Measurements from ENCODE around the gene PIGS.
"Not testable (repeated sequence)": the region's sequence is repeated elsewhere in the genome, so short reads cannot be mapped to it uniquely, and the experiment has no call there.

Gene PIGS

DNA sequence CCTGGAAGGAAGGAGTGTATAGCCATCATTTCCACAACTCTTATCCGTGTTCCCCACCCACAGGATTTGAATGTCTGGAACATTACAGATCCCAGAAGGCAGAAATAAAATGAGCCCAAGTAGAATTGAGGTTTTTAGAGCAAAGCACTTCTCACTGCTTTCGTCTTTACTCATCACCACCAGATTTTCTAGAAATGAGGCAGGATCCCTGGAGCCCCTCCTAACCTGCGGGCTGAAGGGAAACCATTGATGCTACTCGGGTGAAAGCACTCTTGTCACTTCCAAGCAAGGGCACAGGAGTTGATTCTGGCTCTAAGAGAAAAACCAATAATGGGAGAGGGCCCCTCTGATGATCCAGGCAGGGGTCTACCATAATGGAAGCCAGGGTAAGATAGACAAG is 8.2 kb upstream of the PIGS start:
- H3K9me3 ChIP-seq (ENCODE audit: severe bottlenecking) = no peaks in the 10 kb centered on the region
- no peak overlapping the region for H3K4me3 ChIP-seq (ENCODE audit: severe bottlenecking)
- TF ChIP-seq CTCF (IDR thresholded peaks at IDR 0.05; ENCODE audit: poor library complexity, severe bottlenecking) = no peak
- DNase-seq (ENCODE audit: low spot score) (no peak), ATAC-seq (ENCODE audit: low read depth) (no peak)
- H3K27me3 ChIP-seq (ENCODE audit: insufficient read depth, poor library complexity, severe bottlenecking) = no peaks in the 10 kb centered on the region
- H3K27ac ChIP-seq (ENCODE audit: poor library complexity, severe bottlenecking) = no peak overlapping the region
- peaks cover 64% of the 10 kb centered on the region for H3K36me3 ChIP-seq (ENCODE audit: low read depth)
- H3K4me1 ChIP-seq (ENCODE audit: insufficient read depth, poor library complexity, severe bottlenecking) = peaks cover 4% of the 10 kb centered on the region

- TF ChIP-seq CTCF (IDR thresholded peaks at IDR 0.05; ENCODE audit: poor library complexity, severe bottlenecking) = no peak
- Histone ChIP-seq H3K36me3 (ENCODE audit: low read depth) (peaks cover 59% of the 10 kb centered on the region), H3K9me3 (ENCODE audit: severe bottlenecking) (no peaks in the 10 kb centered on the region), H3K4me3 (ENCODE audit: severe bottlenecking) (no peak overlapping the region), H3K27ac (ENCODE audit: poor library complexity, severe bottlenecking) (no peak overlapping the region), H3K4me1 (ENCODE audit: insufficient read depth, poor library complexity, severe bottlenecking) (peaks cover 4% of the 10 kb centered on the region), H3K27me3 (ENCODE audit: insufficient read depth, poor library complexity, severe bottlenecking) (no peaks in the 10 kb centered on the region)
- ATAC-seq (ENCODE audit: low read depth) (no peak), DNase-seq (ENCODE audit: low spot score) (no peak)
Observed at GRCh38 chr17:28578246-28579195, 7.2 kb upstream of the PIGS start.

- H3K27ac ChIP-seq (ENCODE audit: poor library complexity, severe bottlenecking) = peak overlapping the region; percentile 49
- peaks cover 48% of the 10 kb centered on the region for H3K36me3 ChIP-seq (ENCODE audit: low read depth)
- no peak overlapping the region for H3K4me3 ChIP-seq (ENCODE audit: severe bottlenecking)
- DNase-seq (ENCODE audit: low spot score) (no peak), ATAC-seq (ENCODE audit: low read depth) (no peak)
- no peaks in the 10 kb centered on the region for H3K27me3 ChIP-seq (ENCODE audit: insufficient read depth, poor library complexity, severe bottlenecking)
- H3K4me1 ChIP-seq (ENCODE audit: insufficient read depth, poor library complexity, severe bottlenecking) = peaks cover 4% of the 10 kb centered on the region
- H3K9me3 ChIP-seq (ENCODE audit: severe bottlenecking) = no peaks in the 10 kb centered on the region
- no peak for TF ChIP-seq CTCF (IDR thresholded peaks at IDR 0.05; ENCODE audit: poor library complexity, severe bottlenecking)
Observed at GRCh38 chr17:28577466-28577824, 6.1 kb upstream of the PIGS start.

DNA sequence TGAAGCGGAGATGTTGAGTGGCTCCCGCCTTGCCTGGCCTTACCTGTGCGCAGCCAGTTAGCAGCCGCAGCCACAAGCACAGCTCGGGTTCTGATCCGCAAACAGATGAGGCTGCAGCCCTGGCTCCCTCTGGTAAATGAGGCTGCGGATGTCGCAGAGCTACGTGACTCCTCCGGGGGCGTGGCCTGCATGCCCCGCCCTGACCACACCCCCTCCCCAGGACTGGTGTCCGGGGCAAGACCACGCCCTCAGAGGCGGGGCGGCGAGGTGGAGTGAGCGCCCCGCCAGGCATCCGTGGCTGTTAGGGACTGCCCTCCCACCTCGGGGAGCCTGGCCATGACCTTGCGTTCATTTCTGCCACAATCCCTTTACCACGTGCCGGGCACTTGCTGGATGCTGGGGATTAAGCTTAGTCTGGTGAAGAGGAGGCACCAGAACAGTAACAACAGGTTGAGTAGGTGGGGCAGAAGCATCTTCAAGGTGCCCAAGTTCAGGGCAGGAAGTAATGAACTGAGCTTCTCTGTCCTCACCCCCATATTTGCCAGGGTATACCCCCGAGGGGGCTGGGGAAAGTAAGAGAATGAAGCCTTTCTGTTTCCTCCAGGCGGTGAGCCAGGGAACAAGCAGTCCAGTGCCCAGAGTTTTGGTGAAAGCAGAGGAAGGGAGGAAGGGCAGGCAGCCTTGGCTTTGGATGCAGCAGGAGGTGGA is 5.6 kb upstream of the PIGS start, which contains the start of gene ALDOC:
TSS of gene ALDOC (minus strand) at position 138 of the 708 bp plus-strand sequence. CDS start 1,363 bp downstream, outside the sequence.
- peaks cover 4% of the 10 kb centered on the region for H3K4me1 ChIP-seq (ENCODE audit: insufficient read depth, poor library complexity, severe bottlenecking)
- no peaks in the 10 kb centered on the region for H3K27me3 ChIP-seq (ENCODE audit: insufficient read depth, poor library complexity, severe bottlenecking)
- H3K36me3 ChIP-seq (ENCODE audit: low read depth) = peaks cover 46% of the 10 kb centered on the region
- no peak for TF ChIP-seq CTCF (IDR thresholded peaks at IDR 0.05; ENCODE audit: poor library complexity, severe bottlenecking)
- peak; percentile 96 for DNase-seq (ENCODE audit: low spot score)
- H3K9me3 ChIP-seq (ENCODE audit: severe bottlenecking) = no peaks in the 10 kb centered on the region
- H3K27ac ChIP-seq (ENCODE audit: poor library complexity, severe bottlenecking) = peak within 1 kb of the TSS; percentile 49
- H3K4me3 ChIP-seq (ENCODE audit: severe bottlenecking) = peak within 1 kb of the TSS; percentile 42
- ATAC-seq (ENCODE audit: low read depth) = peak; percentile 86

GRCh38 chr17:28576016-28576415 is 4.7 kb upstream of the PIGS start:
- not testable (repeated sequence) for H3K4me1 ChIP-seq (ENCODE audit: insufficient read depth, poor library complexity, severe bottlenecking); H3K9me3 ChIP-seq (ENCODE audit: severe bottlenecking); DNase-seq (ENCODE audit: low spot score); ATAC-seq (ENCODE audit: low read depth); H3K27me3 ChIP-seq (ENCODE audit: insufficient read depth, poor library complexity, severe bottlenecking)
- H3K4me3 ChIP-seq (ENCODE audit: severe bottlenecking) = peak overlapping the region; percentile 42
- H3K27ac ChIP-seq (ENCODE audit: poor library complexity, severe bottlenecking) = peak overlapping the region; percentile 49
- peaks cover 46% of the 10 kb centered on the region for H3K36me3 ChIP-seq (ENCODE audit: low read depth)
